ENCODE results near the gene CDH24. TPM values are rescaled to one million over a fixed set of nuclear protein-coding genes. Genes with fewer than 3 reads are reported as not detected.
A peak's percentile ranks its signal among the peaks of the same experiment; 100 is the strongest.

CDH24 gene
- 10 to 100 TPM in 1 of 5 donors, 1 to 10 TPM in 3, not detected in 1; 1.2 to 14.3 (median 4.8) TPM for total RNA-seq
- polyA plus RNA-seq: 1 to 10 TPM; 2.3 to 4.0 (median 3.2) TPM
- long read RNA-seq, donor 1, partial matches to known transcripts: 0 of 1 reads
- long read RNA-seq, donor 1, other reads (novel, unspliced or antisense): 0 of 1 reads
- long read RNA-seq, donor 2, partial matches to known transcripts: 0 of 1 reads
- long read RNA-seq, donor 2, other reads (novel, unspliced or antisense): 0 of 1 reads
- long read RNA-seq, donor 3, partial matches to known transcripts: 0 of 1 reads
- long read RNA-seq, donor 3, other reads (novel, unspliced or antisense): 0 of 1 reads
- long read RNA-seq, donor 4: 0 reads
- long read RNA-seq, donor 5, partial matches to known transcripts: 0 of 1 reads
- long read RNA-seq, donor 5, other reads (novel, unspliced or antisense): 0 of 1 reads
- long read RNA-seq, donor 6, partial matches to known transcripts: 0 of 3 reads
- long read RNA-seq, donor 6, other reads (novel, unspliced or antisense): 0 of 3 reads
- long read RNA-seq, donor 7: 0 reads
- long read RNA-seq, donor 8, partial matches to known transcripts: 0 of 1 reads
- long read RNA-seq, donor 8, other reads (novel, unspliced or antisense): 0 of 1 reads
- long read RNA-seq, donor 9: 0 reads
- long read RNA-seq, donor 10: 0 reads

GRCh38 chr14:23056956-23057756 is at the start of gene CDH24:
TSS of gene CDH24 (minus strand) at chr14:23057520. CDS start at chr14:23055733, 1,787 bp downstream.
- TF ChIP-seq POLR2AphosphoS5 (IDR thresholded peaks at IDR 0.05) (no peak), EP300 (IDR thresholded peaks at IDR 0.05) (no peak), POLR2A (IDR thresholded peaks at IDR 0.05) (no peak), CTCF (IDR thresholded peaks at IDR 0.05) (no peak)
- no peaks in the 10 kb centered on the region for H3K27me3 ChIP-seq
- 2 to 4% (median 3%) methylated on average over 37 to 65 of the region's 73 CpGs for whole genome bisulfite sequencing, 5 donors
- intact Hi-C loops (cut with DNase I; ENCODE audit: low total_unique reads): no loop called here
- H3K4me1 ChIP-seq: peaks cover 17 to 41% (median 26%) of the 10 kb centered on the region in 4 donors
- H3K9me3 ChIP-seq: no peaks in the 10 kb centered on the region
- H3K4me3 ChIP-seq: peak within 1 kb of the TSS; percentile 66 to 87 (median 76)
- peak; percentile 80 to 93 for DNase-seq
- peaks cover 31 to 38% (median 37%) of the 10 kb centered on the region in 4 donors for H3K36me3 ChIP-seq
- peak within 1 kb of the TSS; percentile 33 to 80 (median 71) for H3K27ac ChIP-seq

- intact Hi-C loops (cut with DNase I; ENCODE audit: low total_unique reads): no loop called here
- Histone ChIP-seq H3K27me3 (peaks cover 0 to 21% (median 10%) of the 10 kb centered on the region in 3 donors), H3K9me3 (no peaks in the 10 kb centered on the region), H3K4me3 (no peak overlapping the region), H3K27ac (no peak overlapping the region), H3K4me1 (peaks cover 0 to 10% (median 0%) of the 10 kb centered on the region in 4 donors), H3K36me3 (no peaks in the 10 kb centered on the region)
- DNase-seq: no peak
- TF ChIP-seq CTCF (IDR thresholded peaks at IDR 0.05): no peak
- TF ChIP-seq POLR2AphosphoS5 (IDR thresholded peaks at IDR 0.05): no peak
- no peak for TF ChIP-seq EP300 (IDR thresholded peaks at IDR 0.05)
- TF ChIP-seq POLR2A (IDR thresholded peaks at IDR 0.05): no peak
Observed at GRCh38 chr14:23106747-23107045, 49.4 kb upstream of the CDH24 start.

DNA sequence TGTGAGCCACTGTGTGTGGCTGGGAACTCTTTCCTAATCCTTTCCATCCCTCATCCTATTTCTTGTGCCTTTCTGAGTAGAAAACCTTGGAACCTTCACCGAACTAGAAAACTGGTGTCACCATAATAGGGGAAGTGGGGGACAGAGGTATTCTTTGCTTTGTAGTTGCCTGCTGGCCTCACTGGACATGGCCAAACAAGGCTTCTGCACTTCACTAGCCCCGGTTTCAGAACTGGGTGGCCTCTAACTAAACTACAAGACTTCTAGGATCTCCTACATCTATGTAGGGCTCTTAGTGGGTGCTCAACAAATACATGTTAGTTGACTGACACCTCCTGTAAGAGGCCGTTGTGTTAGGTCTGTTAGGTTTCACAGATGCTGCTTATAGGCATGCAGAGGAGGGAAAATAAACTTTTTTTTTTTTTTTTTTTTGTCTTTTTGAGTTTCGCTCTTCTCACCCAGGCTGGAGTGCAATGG is 48.1 kb upstream of the CDH24 start:
- Histone ChIP-seq H3K27ac (no peak overlapping the region), H3K4me3 (no peak overlapping the region), H3K36me3 (no peaks in the 10 kb centered on the region), H3K9me3 (no peaks in the 10 kb centered on the region), H3K27me3 (peaks cover 0 to 8% (median 5%) of the 10 kb centered on the region in 3 donors), H3K4me1 (peaks cover 0 to 10% (median 0%) of the 10 kb centered on the region in 4 donors)
- 83 to 96% (median 88%) methylated on average over 4 of the region's 4 CpGs for WGBS, 5 donors
- intact Hi-C loops (cut with DNase I; ENCODE audit: low total_unique reads): no loop called here
- DNase-seq: no peak
- no peak for TF ChIP-seq POLR2A (IDR thresholded peaks at IDR 0.05)
- no peak for TF ChIP-seq EP300 (IDR thresholded peaks at IDR 0.05)
- no peak for TF ChIP-seq POLR2AphosphoS5 (IDR thresholded peaks at IDR 0.05)
- TF ChIP-seq CTCF (IDR thresholded peaks at IDR 0.05): no peak

Data from stomach (tissue), 19 donors.